ENCODE results near the gene DPP3.

The DPP3 gene

DNA sequence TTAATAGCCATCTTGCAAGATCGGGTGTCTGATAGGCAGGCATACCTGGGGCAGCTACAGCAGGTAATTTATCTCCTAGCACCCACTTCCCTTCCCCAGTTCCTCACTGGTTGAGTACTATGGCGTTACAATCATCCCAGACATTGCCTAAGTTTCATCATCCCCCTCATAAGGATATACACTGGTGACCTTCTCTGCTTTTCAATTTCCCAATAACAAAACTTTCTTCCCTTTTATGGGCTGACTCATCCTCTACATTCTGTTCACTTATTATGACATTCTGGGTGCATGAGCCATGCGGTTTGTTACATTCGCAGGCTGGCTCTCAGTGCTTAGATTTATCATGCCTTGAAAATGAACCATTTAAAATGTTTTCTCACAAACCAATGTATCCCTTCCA is 36.6 kb upstream of the DPP3 start:
- TF ChIP-seq, protein P1, sequence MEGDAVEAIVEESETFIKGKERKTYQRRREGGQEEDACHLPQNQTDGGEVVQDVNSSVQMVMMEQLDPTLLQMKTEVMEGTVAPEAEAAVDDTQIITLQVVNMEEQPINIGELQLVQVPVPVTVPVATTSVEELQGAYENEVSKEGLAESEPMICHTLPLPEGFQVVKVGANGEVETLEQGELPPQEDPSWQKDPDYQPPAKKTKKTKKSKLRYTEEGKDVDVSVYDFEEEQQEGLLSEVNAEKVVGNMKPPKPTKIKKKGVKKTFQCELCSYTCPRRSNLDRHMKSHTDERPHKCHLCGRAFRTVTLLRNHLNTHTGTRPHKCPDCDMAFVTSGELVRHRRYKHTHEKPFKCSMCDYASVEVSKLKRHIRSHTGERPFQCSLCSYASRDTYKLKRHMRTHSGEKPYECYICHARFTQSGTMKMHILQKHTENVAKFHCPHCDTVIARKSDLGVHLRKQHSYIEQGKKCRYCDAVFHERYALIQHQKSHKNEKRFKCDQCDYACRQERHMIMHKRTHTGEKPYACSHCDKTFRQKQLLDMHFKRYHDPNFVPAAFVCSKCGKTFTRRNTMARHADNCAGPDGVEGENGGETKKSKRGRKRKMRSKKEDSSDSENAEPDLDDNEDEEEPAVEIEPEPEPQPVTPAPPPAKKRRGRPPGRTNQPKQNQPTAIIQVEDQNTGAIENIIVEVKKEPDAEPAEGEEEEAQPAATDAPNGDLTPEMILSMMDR (IDR thresholded peaks at IDR 0.05; ENCODE audit: extremely low read depth, insufficient read depth, missing control alignments), result no peak
- in situ Hi-C loops (cut with MboI; ENCODE audit: low pct_unique_long_range_greater_than_20kb, low sequenced_read_pairs, unreplicated experiment), result no loop called here
- no peak for DNase-seq (ENCODE audit: low spot score)

DNA sequence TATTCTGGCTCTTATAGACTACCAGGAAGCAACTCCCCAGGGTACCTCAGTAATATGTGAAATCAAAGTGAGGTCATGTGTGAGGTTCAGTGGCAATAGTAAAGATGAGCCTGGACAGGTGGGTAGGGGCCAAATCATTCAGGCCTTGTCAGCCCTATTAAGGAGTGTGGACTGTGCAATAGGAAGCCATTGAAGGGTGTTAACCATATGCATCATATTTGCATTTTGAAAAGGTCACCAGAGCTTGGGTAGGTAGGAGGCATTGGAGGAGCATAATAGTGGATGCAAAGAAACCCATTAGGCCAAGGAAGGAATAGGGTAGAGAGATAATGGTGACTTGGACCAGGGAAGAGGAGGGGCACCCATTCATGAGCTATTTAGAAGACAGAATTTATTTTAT is 33.2 kb upstream of the DPP3 start:
- in situ Hi-C loops (cut with MboI; ENCODE audit: low pct_unique_long_range_greater_than_20kb, low sequenced_read_pairs, unreplicated experiment), result no loop called here
- TF ChIP-seq, protein P1 (IDR thresholded peaks at IDR 0.05; ENCODE audit: extremely low read depth, insufficient read depth, missing control alignments), result no peak
- no peak for DNase-seq (ENCODE audit: low spot score)

DNA sequence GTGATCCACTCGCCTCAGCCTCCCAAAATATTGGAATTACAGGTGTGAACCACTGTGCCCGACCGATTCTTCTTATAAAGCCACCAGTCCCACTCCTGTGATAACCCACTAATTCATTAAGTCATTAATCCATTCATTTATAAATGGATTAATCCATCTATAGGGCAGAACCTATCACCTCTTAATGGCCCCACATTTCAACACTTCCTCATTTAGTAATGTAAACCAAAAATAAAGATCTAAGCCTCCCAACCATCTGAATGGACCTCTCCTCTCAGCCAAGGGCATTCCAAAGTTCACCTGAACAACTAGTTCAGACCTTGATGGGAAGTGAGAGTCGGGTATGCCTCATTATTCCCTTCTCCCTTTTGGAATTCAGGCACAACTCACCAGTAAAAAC is 31.7 kb upstream of the DPP3 start:
- DNase-seq (ENCODE audit: low spot score), result no peak
- in situ Hi-C loops (cut with MboI; ENCODE audit: low pct_unique_long_range_greater_than_20kb, low sequenced_read_pairs, unreplicated experiment), result no loop called here
- TF ChIP-seq, protein P1 (IDR thresholded peaks at IDR 0.05; ENCODE audit: extremely low read depth, insufficient read depth, missing control alignments), result no peak

DNA sequence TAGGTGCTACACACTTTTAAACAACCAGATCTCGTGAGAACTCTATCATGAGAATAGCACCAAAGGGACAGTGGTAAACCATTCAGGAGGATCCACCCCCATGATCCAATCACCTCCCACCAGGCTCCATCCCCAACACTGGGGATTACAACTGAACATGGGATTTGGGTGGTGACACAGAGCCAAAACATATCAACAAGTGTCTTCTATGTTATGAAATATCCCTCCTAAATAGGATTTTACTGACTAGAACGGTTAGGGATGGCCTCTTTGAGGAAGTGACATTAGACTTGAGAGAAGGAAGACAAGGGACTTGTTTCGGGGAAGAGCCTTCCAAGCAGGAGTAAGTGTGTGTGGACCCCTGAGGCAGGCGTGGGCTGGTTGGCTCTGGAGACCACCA is 29.7 kb upstream of the DPP3 start:
- no peak for DNase-seq (ENCODE audit: low spot score)
- in situ Hi-C loops (cut with MboI; ENCODE audit: low pct_unique_long_range_greater_than_20kb, low sequenced_read_pairs, unreplicated experiment), result no loop called here
- TF ChIP-seq, protein P1 (IDR thresholded peaks at IDR 0.05; ENCODE audit: extremely low read depth, insufficient read depth, missing control alignments), result no peak

DNA sequence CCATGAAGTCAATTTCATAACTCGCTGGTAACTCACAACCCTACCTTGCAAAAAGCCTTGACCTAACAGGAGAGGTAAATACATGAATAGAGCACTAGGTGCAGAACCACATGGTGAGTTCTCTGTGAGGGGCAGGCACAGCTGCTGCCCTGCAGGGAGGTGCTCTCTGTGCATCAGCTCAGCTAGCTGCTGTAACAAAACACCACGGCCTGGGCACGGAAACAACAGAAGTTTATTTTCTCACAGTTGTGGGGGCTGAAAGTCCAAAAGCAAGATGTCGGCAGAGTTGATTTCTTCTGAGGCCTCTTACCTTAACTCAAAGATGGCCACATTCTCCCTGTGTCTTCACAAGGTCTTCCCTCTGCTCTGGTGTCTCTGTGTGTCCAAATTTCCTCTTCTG is 28.6 kb upstream of the DPP3 start:
- no peak for DNase-seq (ENCODE audit: low spot score)

DNA sequence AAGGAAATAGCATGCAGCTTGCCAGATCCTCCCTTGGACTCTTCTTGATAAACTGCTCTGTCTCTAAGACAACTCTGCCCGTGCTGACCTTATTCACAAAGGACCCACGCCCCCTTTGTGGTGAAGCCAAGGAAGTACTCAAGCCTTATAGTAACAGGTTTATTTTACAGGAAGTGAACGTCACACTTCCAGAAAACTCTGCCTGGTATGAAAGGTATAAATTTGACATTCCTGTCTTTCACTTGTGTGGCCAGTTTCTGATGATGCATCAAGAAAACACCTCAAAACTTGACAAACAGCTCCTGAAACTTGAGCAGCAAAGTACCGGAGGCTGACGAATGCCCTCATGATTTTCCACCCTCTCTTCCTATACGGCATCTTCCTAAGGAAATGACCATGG is 26.0 kb upstream of the DPP3 start:
- TF ChIP-seq, protein P1 (IDR thresholded peaks at IDR 0.05; ENCODE audit: extremely low read depth, insufficient read depth, missing control alignments), result no peak
- in situ Hi-C loops (cut with MboI; ENCODE audit: low pct_unique_long_range_greater_than_20kb, low sequenced_read_pairs, unreplicated experiment), result no loop called here
- no peak for DNase-seq (ENCODE audit: low spot score)

More for the DNA sequence above, 28.6 kb upstream of the DPP3 start:
- in situ Hi-C loops (cut with MboI; ENCODE audit: low pct_unique_long_range_greater_than_20kb, low sequenced_read_pairs, unreplicated experiment), result no loop called here
- TF ChIP-seq, protein P1 (IDR thresholded peaks at IDR 0.05; ENCODE audit: extremely low read depth, insufficient read depth, missing control alignments), result no peak

DNA sequence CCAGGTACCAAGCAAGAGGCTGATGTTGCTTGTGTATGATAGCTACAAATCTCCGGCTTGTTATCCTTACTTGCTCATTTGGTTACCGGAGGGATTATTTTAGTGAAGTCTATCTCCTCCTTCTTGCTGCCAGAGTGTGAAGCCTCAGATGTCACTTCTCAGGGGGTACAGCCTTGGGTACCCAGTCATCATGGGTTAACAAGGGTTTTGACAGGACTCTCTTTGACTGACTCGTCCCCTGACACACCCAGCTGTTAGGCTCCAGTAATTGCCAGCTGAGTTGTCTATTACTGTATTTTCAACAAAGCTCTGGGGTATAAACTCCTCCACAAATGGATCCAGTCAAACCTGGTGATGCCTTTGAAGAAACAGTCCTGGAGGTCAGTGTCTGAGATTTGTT is 25.4 kb upstream of the DPP3 start:
- DNase-seq (ENCODE audit: low spot score), result no peak
- in situ Hi-C loops (cut with MboI; ENCODE audit: low pct_unique_long_range_greater_than_20kb, low sequenced_read_pairs, unreplicated experiment), result no loop called here
- TF ChIP-seq, protein P1 (IDR thresholded peaks at IDR 0.05; ENCODE audit: extremely low read depth, insufficient read depth, missing control alignments), result no peak
